NCI-H2196 treated with DMSO at 0.1 percent for 48 hours (cell line): ENCODE results near the gene C17orf50.

Experiments
- DNase-seq: peaks from one replicate; lab custom pipeline; 2025; ENCODE audit not compliant: unreplicated experiment; lab: John Stamatoyannopoulos, UW

The C17orf50 gene

DNA sequence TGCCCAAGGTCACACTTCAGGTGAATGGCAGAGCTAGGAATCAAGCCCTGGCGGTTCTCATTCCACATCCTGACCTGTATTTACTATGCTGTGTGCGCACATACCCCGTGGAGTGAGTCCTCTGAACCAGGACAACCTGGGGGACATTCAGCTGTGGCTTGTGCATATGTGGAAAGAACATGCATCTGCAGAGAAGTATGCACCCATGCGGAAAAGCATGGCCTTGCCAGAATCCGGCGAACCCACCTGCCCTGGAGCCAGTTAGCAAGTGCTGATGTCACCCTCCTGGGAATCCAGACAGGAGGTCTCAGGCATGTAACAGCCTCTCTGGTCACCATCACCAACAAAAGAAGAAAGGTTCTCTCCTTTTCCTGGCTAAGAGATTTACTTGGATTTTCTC, 27.3 kb upstream of the C17orf50 start:
- DNase-seq: no peak

DNA sequence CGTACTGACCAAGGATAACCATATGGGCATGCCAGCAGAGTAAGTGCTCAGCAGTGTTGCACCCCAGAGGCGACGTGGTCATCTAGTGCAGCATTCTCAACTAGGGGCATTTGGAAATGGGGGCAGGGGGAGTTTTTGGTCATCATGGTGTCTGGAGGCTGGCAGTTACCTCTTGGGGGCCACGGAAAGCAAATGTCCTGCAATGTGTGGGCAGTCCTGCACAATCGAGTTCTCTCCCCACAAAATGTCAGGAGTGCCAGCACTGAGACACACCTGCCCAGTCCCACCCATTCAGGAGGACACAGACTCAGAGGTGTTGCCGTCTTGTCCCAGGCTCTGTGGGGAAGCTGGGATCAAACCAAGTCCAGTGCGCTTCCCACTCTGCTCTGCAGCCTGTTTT, 26.3 kb upstream of the C17orf50 start:
- DNase-seq: no peak

DNA sequence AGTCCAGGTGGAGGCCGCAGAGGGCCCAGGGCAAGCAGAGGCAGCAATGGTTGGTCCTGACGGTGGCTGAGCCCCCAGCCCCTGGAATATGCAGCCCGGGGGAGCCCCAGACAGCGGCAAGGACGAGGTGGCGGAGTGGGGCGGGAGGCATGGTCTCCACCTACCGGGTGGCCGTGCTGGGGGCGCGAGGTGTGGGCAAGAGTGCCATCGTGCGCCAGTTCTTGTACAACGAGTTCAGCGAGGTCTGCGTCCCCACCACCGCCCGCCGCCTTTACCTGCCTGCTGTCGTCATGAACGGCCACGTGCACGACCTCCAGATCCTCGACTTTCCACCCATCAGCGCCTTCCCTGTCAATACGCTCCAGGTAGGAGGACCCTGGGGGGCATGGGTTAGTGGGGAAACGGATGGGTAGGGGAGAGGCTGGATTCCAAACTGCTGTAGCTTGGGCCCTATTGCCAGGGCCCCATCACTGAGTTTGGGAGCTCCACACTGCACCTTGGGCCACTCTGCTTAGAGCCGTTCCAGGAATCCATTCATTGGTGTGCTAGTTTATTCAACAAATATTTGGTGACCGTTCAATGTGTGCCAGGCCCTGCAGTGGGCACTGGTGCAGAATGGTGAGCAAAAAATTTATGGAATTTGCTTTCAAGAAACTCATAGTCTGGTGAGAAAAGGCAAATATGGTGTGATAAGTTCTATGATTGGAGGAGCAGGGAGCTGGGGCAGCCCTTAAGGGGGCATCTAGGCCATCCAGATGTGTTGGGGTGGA, 25.5 kb upstream of the C17orf50 start:
- no peak for DNase-seq

DNA sequence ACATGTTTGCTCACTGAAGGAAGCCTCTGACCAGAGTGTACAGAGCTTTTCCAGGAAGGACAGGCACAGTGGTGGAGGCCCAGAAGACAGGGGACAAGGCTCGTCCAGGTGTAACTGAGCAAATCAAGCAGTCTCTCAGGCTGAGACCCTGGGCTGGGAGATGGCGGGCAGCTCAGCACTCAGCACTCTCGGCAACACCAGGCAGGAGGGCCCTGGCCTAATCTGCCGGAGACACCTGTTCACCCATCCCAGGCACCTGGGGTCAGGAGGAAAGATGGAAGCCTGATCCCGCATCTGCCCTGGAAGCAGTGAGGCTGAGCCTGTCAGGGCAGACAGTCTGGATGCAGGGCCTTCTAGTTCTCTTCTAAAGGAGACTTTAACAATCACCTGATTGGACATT, 24.5 kb upstream of the C17orf50 start:
- no peak for DNase-seq

DNA sequence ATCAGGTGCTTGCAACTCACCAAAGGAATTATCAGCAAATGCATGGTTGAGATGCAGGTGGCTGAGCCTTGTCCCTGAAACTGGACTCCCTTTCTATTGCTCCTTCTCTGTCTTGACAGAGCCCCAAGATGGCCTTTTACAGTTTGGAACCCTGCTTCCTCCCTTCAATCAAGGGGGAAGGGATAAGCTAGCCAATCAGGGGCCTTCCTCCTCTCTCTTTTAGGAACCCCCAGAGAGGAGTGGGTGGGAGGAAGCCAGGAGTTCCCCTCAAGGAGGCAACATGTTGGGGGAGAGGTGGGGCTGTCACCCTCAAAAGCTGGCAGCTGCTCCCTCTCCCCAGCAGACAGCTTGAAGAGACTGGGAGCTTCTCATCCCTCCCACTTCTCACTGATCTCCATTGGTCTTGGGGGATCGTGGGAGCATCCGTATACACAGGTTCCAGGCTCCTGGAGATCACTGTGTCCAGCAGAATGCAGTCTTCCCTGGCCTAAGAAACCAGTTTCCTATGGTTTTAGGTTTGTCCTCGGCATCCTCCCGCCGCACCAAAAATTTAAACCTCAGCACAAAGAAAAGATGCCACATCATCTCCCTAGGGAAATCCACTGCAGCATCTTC, 22.1 kb upstream of the C17orf50 start:
- DNase-seq: no peak

DNA sequence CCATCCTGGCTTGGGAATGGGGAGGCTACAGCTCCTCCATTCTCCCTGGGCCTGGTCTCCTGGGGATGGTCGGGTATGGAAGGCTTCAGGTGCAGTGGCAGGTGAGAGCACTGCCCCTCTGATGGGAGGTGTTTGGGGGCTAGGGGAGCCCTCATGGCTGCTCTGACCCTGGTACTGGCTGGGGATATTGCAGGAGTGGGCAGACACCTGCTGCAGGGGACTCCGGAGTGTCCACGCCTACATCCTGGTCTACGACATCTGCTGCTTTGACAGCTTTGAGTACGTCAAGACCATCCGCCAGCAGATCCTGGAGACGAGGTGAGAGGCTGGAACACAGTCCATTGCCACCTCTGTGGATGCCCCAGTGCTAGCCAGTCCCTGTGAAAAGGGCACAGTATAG, 20.5 kb upstream of the C17orf50 start:
- no peak for DNase-seq

DNA sequence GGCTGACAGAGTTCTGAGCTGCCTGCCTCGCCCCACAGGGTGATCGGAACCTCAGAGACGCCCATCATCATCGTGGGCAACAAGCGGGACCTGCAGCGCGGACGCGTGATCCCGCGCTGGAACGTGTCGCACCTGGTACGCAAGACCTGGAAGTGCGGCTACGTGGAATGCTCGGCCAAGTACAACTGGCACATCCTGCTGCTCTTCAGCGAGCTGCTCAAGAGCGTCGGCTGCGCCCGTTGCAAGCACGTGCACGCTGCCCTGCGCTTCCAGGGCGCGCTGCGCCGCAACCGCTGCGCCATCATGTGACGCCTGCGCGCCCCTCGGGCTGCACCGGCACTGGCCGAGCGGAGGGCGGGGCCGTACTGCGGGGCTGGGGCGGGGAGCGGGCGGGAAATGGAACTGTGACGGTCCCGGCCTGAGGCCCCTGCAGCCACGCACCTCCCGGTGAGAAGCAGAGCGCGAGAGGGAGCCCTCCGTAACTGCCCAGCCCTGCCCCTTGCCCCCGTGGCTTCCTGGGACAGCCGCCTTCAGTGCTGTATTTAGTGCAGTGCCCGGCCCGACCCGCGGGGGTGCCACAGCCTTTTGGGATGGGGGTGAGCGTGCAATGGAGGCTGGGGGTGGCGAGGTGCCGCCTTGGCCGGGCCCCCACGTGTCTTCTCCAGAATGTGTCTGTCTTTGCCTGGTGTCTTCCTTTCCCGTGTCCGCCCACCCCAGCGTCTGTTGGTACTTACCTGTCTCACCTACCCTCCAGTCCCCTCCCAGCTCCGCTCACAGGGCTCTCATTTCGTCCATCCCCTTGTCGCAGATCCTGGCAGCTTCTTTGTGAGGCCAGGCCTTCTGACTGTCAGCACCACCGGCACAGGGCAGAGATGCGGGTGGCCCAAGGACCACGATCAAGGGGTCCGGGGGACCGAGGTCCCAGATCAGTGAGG, 19.4 kb upstream of the C17orf50 start:
- no peak for DNase-seq

DNA sequence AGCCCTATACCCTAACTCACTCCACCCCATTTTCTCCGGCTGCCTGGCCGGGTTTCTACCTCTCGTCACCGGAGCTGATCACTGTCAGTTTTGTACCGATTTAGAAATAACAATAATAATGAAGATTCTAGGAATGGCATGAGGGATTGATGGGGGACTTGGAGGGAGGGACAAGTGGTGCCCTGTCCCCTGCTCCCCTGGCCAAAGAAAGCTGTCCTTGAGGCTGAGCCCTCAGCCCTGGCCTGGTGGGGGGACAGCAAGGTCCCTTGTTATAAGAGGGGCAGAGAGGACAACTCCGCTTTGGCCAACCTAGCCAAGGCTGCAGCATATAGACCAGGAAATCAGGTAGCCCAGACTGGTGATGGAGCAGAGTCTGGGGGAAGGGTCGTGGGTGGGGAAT, 18.2 kb upstream of the C17orf50 start:
- DNase-seq: no peak

DNA sequence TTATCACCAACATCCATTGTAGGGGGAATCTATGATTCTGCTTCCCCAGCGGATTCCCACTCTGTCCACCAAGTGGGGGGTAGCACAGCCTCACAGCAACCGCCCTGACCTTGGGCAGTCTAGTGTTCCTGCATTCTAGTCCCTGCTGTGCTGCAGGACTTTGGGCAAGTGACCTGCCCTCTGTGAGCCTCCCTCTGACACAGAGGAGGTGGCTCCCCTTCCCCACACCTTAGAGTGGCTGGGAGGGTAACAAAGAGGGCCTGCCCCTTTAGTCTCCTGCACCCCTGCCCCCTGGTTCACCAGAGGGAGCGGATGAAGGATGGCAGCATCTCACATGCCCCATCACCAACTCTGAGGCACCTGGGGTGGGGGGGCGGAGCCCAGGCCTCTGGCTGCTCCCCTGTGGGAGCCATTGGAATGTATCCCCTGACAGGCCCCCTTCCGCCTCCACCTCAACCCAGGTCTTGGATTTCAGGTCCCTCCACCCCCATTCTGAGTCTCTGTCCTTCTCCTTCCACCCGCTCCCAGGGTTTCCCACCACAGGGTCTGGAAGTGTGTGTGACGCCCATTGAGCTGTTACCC, 17.7 kb upstream of the C17orf50 start:
- DNase-seq: no peak

DNA sequence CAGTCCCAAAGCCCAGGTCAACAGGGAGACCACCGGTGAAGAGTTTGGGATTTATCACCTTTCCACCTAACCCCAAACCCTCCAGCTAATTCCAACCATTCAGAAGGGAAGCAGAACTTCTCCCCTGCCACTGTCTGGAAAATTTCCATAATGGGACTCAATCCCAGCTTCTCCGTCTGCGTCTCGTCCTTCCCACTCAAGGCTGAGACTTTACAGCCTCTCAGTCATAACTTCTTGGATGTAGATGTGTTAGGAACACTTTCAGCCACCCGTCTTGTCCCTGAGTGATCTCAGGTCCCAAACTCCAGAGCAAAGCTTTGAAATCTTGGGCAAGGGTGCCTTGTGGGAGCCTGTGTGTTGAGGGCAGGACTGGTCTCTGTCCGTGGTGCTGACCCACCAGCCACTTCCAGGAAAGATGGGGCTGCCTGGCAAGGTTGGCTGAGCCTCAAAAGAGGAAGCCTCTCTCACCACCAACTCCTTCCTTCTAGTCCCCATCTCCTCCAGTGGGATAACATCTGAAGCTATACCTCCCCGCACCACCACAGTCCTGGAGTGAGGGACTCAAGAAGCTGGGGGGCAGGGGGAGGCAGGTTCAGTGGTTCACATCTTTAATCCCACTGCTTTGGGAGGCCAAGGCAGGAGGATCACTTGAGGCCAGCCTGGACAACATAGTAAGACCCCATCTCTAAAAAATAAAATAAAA, 16.9 kb upstream of the C17orf50 start:
- no peak for DNase-seq

DNA sequence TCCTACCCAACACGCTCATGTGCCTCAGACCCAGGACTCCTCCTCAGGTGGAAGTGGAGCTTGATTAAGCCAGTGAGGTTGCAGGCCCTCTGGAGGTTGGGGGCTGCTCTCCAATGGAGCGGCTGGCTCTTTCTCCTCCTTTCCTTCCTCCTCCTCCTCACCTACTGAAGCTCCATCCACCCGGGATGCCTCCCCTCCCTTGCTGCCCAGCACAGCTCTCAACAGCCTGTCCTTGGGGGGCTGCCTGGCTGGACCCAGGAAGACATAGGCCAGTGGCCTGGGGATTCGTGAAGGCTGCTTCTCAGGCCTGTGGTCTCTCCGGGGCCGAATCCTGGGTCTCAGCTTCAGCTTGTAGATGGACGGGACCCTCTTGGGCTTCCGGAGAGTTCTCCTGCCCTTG, 15.9 kb upstream of the C17orf50 start:
- no peak for DNase-seq

DNA sequence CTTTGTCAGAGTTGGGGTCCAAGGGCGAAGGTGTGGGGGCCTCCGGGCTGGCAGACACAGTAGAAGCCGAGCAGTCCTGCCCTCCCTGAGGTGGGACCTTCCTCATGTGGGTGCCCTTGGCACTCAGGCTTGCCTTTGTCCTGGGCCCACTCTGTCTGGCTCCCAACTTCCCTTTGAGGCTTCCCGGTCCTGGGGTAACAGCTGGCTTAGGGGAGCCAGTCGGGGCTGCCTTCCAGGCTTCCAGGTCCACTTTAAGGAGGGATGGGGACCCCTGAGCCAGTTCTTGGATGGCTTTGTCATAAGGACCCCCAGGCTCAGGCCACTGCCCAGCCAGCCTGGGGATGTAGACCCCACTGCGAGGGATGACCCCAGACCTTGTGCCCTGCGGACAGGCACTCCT, 15.4 kb upstream of the C17orf50 start:
- DNase-seq: no peak

DNA sequence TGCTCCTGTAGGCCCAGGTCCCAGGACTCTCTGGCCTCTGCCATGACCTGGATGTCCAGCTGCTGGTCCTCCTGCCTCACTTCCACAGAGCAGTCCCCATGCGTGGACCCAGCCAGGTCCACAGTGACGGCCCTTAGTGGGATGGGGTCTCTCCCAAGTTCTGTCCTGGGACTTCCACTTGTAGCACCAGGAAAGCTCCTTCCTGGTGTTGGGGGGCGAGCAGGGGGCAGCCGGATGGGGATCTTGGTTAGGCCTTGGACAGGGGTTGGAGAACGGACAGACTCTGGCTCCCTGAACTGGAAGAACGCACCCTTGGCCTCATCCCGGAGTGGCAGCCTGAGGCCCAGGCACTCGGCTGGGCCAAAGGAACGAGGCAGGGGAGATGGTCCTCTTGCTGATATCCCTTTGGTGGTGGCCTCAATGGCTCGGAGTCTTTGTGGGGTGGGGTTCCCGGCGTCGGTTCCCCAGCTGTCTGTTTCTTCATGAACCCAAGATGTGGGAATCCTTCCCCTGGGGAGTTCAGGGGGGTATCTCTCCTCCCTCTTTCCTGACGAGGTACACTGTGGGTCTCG, 14.9 kb upstream of the C17orf50 start:
- no peak for DNase-seq

DNA sequence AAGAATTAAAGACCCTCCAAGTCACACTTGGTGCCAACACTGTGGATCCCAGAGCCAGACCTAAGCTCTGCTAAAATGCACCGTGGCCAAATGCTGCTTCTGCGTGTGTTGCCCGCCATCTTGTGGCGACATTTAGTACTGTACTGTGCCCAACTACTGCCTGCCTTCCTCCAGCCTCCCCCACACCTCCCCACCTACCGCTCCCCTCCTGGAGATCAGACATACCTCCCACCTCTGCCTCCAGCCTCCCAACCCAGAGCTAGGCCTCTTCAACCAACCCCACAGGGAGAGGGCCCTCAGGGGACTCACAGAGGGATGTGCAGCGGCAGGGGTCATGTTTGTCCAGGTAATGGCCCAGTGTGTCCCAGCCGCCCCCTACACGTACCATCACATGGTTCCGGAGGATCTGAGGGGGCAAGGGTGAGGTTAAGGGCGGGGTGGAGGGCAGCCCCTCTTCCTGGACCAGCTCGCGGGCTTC, 13.1 kb upstream of the C17orf50 start:
- no peak for DNase-seq

DNA sequence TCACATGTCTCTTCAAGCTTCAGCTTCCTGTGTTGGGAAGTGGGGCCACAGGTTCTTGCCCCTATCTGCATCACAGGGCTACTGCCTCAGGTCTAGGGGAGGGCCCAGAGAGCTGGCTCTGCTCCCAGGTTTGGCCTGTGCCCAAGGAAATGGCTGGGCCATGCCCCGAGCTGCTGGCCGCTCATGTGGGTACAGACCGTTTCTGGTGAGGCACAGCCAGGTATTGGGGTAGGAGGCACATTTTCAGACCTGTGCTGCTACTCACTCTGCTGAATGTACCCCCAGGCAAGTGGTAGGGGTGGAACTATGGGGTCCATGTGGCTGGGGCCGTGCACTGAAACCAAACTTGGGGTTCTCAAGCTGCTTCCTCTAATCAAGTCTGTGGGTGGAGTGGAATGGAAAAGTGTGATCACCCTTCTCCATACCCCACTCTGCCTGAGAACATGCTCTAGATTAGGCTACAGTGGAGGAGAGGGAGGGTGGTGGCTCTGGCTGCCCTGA, 12.3 kb upstream of the C17orf50 start:
- DNase-seq: peak; percentile 24

DNA sequence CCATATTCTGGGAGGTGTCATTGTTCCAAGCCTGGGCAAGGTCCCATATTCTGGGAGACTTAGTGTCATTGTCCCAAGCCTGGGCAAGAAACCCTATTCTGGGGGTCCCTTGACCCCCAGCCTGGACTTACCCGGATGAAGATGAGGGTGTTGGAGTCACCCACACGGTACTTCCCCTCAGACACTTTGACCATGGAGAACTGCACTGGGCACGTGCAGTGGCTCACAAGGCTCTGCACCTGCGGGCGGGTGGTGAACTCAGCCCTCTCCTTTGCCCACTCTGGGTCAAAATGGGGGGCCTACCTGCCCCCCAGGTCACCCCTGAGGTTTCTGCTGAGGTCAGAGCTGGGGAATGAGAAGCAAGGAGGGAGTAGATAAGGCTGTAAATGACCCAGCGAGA, 11.7 kb upstream of the C17orf50 start:
- no peak for DNase-seq

DNA sequence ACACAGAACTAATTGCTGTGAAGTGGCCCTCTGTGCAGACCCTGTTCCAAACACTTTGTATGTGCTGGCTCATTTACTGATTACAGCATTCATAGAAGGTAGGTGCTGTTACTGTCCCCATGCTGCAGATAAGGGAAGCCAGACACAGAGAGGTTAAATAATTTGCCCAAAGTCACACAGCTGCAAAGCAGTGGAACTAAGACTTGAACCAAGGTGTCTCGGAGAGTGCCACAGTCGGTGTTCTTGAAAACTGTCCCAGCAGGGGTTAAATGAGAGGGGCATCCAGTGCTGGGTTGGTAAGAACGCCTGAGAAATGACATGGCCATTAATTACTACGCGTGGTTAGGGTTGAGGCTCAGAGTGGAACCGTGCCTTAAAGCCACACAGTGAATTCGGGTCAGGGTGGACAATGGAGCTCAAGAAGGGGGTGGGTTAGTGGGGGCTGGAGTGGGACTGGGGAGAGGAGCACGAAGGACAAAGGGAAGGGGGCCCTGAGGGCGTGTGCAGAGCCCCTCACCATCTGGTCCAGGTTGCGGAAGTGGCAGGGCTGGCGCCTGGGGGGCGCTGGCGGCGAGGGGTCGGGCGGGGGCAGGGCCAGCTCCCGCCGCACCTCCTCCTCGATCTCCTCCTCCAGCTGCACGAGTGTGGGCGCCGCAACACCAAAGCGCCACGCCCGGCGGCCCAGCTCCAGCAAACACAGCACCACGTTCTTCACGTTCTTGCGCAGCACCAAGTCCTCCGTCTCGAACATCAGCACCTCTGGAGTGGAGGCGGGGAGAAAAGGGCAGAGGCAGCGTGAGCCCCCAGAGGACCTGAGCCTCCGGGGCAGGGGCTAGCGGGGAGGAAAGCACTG, 10.9 kb upstream of the C17orf50 start:
- DNase-seq: no peak

DNA sequence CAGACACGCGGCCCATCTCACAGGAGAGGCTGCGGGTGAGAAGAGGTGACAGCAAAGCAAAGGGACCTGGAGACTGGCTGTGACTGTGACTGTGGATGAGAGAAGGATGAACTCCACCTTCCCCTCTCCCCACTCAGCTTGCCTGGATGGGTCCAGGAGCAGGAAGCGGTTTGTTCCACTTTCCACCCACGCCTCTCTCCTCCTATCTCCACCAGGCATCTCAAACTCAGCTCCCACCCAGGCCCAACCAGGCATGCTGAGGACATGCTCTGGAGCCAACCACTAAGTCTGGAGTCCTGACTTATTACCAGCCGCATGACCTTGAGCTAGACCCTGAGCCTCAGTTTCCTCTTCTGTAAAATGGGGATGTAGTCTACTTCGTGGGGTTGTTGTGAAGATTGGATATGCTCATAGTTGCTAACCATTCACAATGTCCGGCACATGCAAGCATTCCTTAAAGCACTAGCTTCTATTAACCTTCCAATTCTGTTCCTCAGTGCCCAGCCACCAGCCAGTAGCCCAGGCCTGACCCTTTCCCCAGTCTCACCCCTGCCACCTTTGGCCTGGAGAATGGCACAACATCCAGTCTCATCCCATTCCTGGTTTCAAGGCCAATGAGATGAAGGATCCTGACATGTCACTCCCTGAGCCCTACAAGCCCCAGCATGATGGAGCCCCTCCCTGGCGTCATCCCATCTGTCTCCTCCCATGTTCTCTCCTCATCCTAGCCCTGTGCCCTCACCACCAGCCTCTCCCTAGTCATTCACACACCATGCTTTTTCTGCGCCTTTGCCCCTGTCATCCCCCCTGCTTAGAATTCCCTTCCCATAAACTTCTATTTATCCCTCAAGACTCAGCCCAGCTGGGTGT, 9.9 kb upstream of the C17orf50 start:
- DNase-seq: no peak
